Fibroblast of villous mesenchyme (primary cell): Measurements from ENCODE around the gene PHLPP1. TPM values are rescaled to one million over a fixed set of nuclear protein-coding genes. Genes with fewer than 3 reads are reported as not detected.

Source experiments
- DNase-seq: peaks from one replicate; pipeline ENCODE4 v3.0.0-alpha.2; 2010; ENCODE audit warnings: low read depth
- H3K4me3 ChIP-seq: 2 replicates; pipeline ENCODE4 v1.5.1; 2011; ENCODE audit warnings: low read depth, mild to moderate bottlenecking, low read length
- CTCF ChIP-seq: IDR thresholded peaks from 2 replicates; pipeline ENCODE4 v1.5.1; 2012; ENCODE audit warnings: low read depth, mild to moderate bottlenecking, low read length; ENCODE audit not compliant: insufficient read depth
- total RNA-seq: library from RNA; depleted of rRNA; stranded (reverse); fragments of >200 nt; gene quantifications from 2 replicates; pipeline ENCODE4 v1.2.3, GENCODE V29; 2012

The PHLPP1 gene
- total RNA-seq, 1 donor: 4.7 TPM

- DNase-seq: no peak
- no peak overlapping the region for H3K4me3 ChIP-seq
- no peak for TF ChIP-seq CTCF
These were observed 147.1 kb downstream of the PHLPP1 start for GRCh38 chr18:62862466-62862865.

GRCh38 chr18:62863579-62864001 lies 148.2 kb downstream of the PHLPP1 start:
- no peak for TF ChIP-seq CTCF
- H3K4me3 ChIP-seq: no peak overlapping the region
- DNase-seq: peak; percentile 39

DNA sequence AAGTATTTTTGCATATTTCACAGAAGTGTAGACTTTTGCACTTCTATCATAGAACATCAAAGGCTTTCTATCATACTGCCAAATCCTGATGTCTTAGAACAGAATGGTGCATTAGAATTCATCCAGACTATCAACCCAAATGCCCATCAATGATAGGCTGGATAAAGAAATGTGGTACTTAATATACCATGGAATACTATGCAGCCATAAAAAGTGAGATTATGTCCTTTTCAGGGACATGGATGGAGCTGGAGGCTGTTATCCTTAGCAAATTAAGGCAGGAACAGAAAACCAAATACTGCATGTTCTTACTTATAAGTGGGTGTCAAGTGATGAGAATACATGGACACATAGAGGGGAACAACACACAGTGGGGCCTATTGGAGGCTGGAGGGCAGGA lies 150.2 kb downstream of the PHLPP1 start:
- DNase-seq: no peak
- no peak for TF ChIP-seq CTCF
- no peak overlapping the region for H3K4me3 ChIP-seq

GRCh38 chr18:62867534-62867933 lies 152.2 kb downstream of the PHLPP1 start:
- no peak for TF ChIP-seq CTCF
- DNase-seq: no peak

GRCh38 chr18:62868645-62869044 lies 153.3 kb downstream of the PHLPP1 start:
- no peak for TF ChIP-seq CTCF
- H3K4me3 ChIP-seq: no peak overlapping the region
- DNase-seq: no peak

More at GRCh38 chr18:62867534-62867933, 152.2 kb downstream of the PHLPP1 start:
- no peak overlapping the region for H3K4me3 ChIP-seq

- TF ChIP-seq CTCF: no peak
These were observed 155.3 kb downstream of the PHLPP1 start for GRCh38 chr18:62870643-62871042.

GRCh38 chr18:62875323-62875722 lies 160.0 kb downstream of the PHLPP1 start:
- no peak for DNase-seq
- no peak for TF ChIP-seq CTCF
- no peak overlapping the region for H3K4me3 ChIP-seq

More at GRCh38 chr18:62870643-62871042, 155.3 kb downstream of the PHLPP1 start:
- no peak for DNase-seq
- no peak overlapping the region for H3K4me3 ChIP-seq
